SU-DHL-6 (cell line): Measurements from ENCODE around the gene CCL4.

Source experiments
- EZH2phosphoT487 ChIP-seq: fragments of 200-600 bp; sonication (generic), shearing (Covaris generic); conservative IDR thresholded peaks from 2 replicates; pipeline ENCODE4 v1.6.1; 2018; ENCODE audit warnings: mild to moderate bottlenecking, antibody characterized with exemption, low read length, moderate library complexity, mixed read lengths
- TF ChIP-seq, protein P1 (sequence below): fragments of 200-600 bp; sonication (generic); IDR thresholded peaks from one replicate; pipeline ENCODE4 v1.5.1; 2017; ENCODE audit warnings: antibody characterized with exemption, mild to moderate bottlenecking, low read length, moderate library complexity; ENCODE audit not compliant: insufficient read depth, poor library complexity, severe bottlenecking

DNA sequence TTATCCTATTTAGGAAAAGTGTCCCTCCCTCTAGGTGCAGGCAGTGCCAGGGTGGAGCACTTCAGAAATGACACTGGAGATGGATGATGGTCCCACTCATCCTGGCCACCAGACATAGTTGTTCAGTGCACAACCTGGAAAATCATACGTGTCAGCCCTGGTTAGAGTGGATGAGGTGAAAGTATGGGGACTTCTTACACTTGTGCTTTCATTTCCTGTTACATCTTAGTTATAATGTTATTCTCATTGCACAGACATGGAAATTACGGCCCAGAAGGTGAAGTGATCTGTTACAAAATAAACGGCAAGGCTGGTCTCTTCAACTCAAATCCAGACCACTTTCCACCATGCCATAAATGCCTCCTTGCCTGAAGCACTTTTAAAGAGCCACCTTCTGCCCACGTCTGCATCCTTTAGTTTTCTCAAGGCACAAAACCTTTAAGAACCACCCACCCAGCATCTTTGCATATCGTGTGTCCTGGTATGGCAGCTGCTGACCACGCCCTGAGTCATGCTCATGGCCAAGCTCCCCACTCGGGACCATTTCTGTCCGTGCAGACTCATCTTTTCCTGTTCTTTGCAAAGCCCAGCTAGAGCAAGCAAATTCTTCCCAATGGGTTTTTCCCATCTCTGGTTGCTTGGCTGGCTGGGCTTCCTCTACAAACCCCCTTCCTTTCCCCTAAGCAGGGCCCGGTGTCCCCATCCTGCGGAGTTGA is 50.4 kb downstream of the CCL4 start:
- TF ChIP-seq, protein P1, sequence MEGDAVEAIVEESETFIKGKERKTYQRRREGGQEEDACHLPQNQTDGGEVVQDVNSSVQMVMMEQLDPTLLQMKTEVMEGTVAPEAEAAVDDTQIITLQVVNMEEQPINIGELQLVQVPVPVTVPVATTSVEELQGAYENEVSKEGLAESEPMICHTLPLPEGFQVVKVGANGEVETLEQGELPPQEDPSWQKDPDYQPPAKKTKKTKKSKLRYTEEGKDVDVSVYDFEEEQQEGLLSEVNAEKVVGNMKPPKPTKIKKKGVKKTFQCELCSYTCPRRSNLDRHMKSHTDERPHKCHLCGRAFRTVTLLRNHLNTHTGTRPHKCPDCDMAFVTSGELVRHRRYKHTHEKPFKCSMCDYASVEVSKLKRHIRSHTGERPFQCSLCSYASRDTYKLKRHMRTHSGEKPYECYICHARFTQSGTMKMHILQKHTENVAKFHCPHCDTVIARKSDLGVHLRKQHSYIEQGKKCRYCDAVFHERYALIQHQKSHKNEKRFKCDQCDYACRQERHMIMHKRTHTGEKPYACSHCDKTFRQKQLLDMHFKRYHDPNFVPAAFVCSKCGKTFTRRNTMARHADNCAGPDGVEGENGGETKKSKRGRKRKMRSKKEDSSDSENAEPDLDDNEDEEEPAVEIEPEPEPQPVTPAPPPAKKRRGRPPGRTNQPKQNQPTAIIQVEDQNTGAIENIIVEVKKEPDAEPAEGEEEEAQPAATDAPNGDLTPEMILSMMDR: no peak
- TF ChIP-seq EZH2phosphoT487: no peak
